GM13976 (cell line): ENCODE measurements around the gene PAPOLA.

Source experiments
- DNase-seq: peaks from one replicate; pipeline ENCODE4 v3.0.0; 2012; ENCODE audit warnings: low spot score
- in situ Hi-C: fragments of 300-500 bp; cut with MboI; formaldehyde crosslinking; loops from one replicate; pipeline ENCODE4 v1.12.0; 2022; ENCODE audit warnings: low sequenced_read_pairs, mixed read lengths, inconsistent platforms; ENCODE audit not compliant: unreplicated experiment
- TF ChIP-seq, protein P1 (sequence below): IDR thresholded peaks from 2 replicates; pipeline ENCODE4 v1.5.1; 2012; ENCODE audit warnings: borderline replicate concordance, mild to moderate bottlenecking; ENCODE audit not compliant: insufficient read depth; ENCODE audit errors: extremely low read depth, missing control alignments, control extremely low read depth

Gene PAPOLA

GRCh38 chr14:96578619-96579018 is 76.4 kb downstream of the PAPOLA start:
- no peak for DNase-seq
- TF ChIP-seq, protein P1, sequence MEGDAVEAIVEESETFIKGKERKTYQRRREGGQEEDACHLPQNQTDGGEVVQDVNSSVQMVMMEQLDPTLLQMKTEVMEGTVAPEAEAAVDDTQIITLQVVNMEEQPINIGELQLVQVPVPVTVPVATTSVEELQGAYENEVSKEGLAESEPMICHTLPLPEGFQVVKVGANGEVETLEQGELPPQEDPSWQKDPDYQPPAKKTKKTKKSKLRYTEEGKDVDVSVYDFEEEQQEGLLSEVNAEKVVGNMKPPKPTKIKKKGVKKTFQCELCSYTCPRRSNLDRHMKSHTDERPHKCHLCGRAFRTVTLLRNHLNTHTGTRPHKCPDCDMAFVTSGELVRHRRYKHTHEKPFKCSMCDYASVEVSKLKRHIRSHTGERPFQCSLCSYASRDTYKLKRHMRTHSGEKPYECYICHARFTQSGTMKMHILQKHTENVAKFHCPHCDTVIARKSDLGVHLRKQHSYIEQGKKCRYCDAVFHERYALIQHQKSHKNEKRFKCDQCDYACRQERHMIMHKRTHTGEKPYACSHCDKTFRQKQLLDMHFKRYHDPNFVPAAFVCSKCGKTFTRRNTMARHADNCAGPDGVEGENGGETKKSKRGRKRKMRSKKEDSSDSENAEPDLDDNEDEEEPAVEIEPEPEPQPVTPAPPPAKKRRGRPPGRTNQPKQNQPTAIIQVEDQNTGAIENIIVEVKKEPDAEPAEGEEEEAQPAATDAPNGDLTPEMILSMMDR, result no peak
- in situ Hi-C loops, result no loop called here

GRCh38 chr14:96579358-96579757 is 77.2 kb downstream of the PAPOLA start:
- in situ Hi-C loops, result no loop called here
- no peak for DNase-seq
- TF ChIP-seq, protein P1, result no peak

DNA sequence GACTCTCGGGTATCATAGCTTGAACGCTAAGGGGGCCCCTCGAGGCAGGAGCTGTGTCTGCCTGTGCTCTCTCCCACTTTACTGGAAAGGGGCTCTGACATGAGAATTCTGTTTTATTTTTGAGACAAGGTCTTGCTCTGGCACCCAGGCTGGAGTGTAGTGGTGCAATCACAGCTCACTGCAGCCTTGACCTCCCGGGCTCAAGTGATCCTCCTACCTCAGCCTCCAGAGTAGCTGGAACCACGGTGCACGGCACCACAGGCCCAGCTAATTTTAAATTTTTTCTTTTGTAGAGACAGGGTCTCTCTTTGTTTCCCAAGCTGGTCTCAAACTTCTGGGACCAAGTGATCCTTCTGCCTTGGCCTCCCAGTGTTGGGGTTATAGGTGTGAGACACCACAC is 77.7 kb downstream of the PAPOLA start:
- TF ChIP-seq, protein P1, result no peak
- in situ Hi-C loops, result loop anchor here (10.0 kb wide), 1 partner anchor 155 kb away; no protein-coding TSS in a partner anchor
- no peak for DNase-seq

GRCh38 chr14:96580566-96580965 is 78.4 kb downstream of the PAPOLA start:
- no peak for DNase-seq
- in situ Hi-C loops, result loop anchor here (10.0 kb wide), 1 partner anchor 154 kb away; no protein-coding TSS in a partner anchor
- TF ChIP-seq, protein P1, result no peak

GRCh38 chr14:96581026-96581425 is 78.8 kb downstream of the PAPOLA start:
- in situ Hi-C loops, result loop anchor here (10.0 kb wide), 1 partner anchor 154 kb away; no protein-coding TSS in a partner anchor
- no peak for DNase-seq
- TF ChIP-seq, protein P1, result no peak

- no peak for DNase-seq
- in situ Hi-C loops, result loop anchor here (10.0 kb wide), 1 partner anchor 153 kb away; no protein-coding TSS in a partner anchor
- TF ChIP-seq, protein P1, result no peak
Measured at GRCh38 chr14:96581902-96582301, 79.7 kb downstream of the PAPOLA start.
